ENCODE measurements around the gene MEAK7. TPM values are rescaled to one million over a fixed set of nuclear protein-coding genes. Genes with fewer than 3 reads are reported as not detected.
A peak's percentile ranks its signal among the peaks of the same experiment; 100 is the strongest.

MEAK7 gene
- total RNA-seq, 1 donor from 2014 or later, result 10.6 TPM

DNA sequence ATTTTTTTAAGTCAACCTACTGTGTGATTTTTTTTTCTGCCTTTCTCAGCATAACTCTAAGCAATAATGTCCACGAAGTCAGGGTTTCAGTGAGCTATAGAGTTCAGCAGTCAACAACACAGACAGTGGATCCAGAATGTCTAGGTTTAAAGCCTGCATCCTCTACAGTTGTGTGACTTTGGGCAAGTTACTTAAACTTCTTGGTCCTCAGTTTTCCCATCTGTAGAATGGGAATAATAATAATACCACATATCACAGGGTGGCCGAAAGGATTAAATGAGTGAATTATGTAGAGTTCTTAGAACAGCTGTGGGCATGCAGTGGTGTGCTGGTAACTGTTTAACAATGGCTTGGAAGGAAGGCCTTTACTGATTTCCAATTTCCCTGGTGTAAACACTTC, 38.8 kb upstream of the MEAK7 start:
- H3K27ac Mint-ChIP-seq, result peak overlapping the region; percentile 10
- no peaks in the 10 kb centered on the region for H3K9me3 Mint-ChIP-seq
- H3K36me3 Mint-ChIP-seq (ENCODE audit: low read depth), result peaks cover 25% of the 10 kb centered on the region
- H3K4me3 Mint-ChIP-seq, result no peak overlapping the region
- intact Hi-C loops (cut with micrococcal nuclease), result no loop called here
- DNase-seq (ENCODE audit: low spot score), result no peak
- H3K4me1 Mint-ChIP-seq (ENCODE audit: low read depth), result peaks cover 49% of the 10 kb centered on the region
- no peaks in the 10 kb centered on the region for H3K27me3 Mint-ChIP-seq (ENCODE audit: insufficient read depth)

- H3K9me3 Mint-ChIP-seq, result no peaks in the 10 kb centered on the region
- H3K4me3 Mint-ChIP-seq, result no peak overlapping the region
- H3K36me3 Mint-ChIP-seq (ENCODE audit: low read depth), result peaks cover 24% of the 10 kb centered on the region
- peaks cover 53% of the 10 kb centered on the region for H3K4me1 Mint-ChIP-seq (ENCODE audit: low read depth)
- no peaks in the 10 kb centered on the region for H3K27me3 Mint-ChIP-seq (ENCODE audit: insufficient read depth)
- H3K27ac Mint-ChIP-seq, result no peak overlapping the region
- DNase-seq (ENCODE audit: low spot score), result no peak
- intact Hi-C loops (cut with micrococcal nuclease), result no loop called here
These were observed 37.7 kb upstream of the MEAK7 start for GRCh38 chr16:84541999-84542817.

GRCh38 chr16:84540194-84540593, 35.7 kb upstream of the MEAK7 start:
- H3K4me1 Mint-ChIP-seq (ENCODE audit: low read depth), result peaks cover 42% of the 10 kb centered on the region
- H3K9me3 Mint-ChIP-seq, result no peaks in the 10 kb centered on the region
- no peak for DNase-seq (ENCODE audit: low spot score)
- H3K27ac Mint-ChIP-seq, result no peak overlapping the region
- intact Hi-C loops (cut with micrococcal nuclease), result no loop called here
- H3K4me3 Mint-ChIP-seq, result no peak overlapping the region
- H3K36me3 Mint-ChIP-seq (ENCODE audit: low read depth), result peaks cover 22% of the 10 kb centered on the region
- no peaks in the 10 kb centered on the region for H3K27me3 Mint-ChIP-seq (ENCODE audit: insufficient read depth)

DNA sequence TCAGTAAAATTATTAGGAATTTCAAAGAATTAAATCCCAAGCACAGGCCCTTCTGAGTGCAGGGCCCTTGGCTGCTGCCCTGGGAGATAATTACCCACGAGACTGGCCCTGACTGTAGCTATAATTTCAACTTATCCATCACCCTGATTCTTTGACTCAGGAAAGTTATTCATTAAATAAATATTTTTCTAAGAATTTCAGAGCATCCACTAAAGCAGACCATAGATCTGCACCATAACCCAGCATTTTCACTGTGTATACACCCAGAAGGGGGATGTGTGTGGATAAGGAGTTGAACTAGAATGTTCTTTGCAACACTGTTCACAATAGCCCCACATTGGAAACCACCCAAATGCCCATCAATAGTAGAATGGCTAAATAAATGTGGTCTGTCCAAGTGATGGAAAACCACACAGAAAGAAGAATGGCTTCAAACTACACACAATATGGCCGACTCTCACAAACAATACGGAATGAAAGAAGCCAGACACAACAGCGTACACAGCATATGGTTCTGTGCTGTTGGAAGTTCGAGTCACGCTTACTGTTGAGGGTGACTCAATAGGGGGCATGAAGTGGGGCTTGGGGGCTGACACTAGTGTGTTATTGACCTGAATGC, 33.9 kb upstream of the MEAK7 start:
- Mint-ChIP-seq H3K36me3 (ENCODE audit: low read depth) (peaks cover 17% of the 10 kb centered on the region), H3K27me3 (ENCODE audit: insufficient read depth) (no peaks in the 10 kb centered on the region), H3K9me3 (no peaks in the 10 kb centered on the region), H3K4me3 (no peak overlapping the region), H3K27ac (no peak overlapping the region), H3K4me1 (ENCODE audit: low read depth) (peaks cover 28% of the 10 kb centered on the region)
- intact Hi-C loops (cut with micrococcal nuclease), result no loop called here
- no peak for DNase-seq (ENCODE audit: low spot score)

- DNase-seq (ENCODE audit: low spot score), result no peak
- intact Hi-C loops (cut with micrococcal nuclease), result no loop called here
- H3K4me1 Mint-ChIP-seq (ENCODE audit: low read depth), result peaks cover 30% of the 10 kb centered on the region
- peaks cover 22% of the 10 kb centered on the region for H3K36me3 Mint-ChIP-seq (ENCODE audit: low read depth)
- no peak overlapping the region for H3K4me3 Mint-ChIP-seq
- H3K27ac Mint-ChIP-seq, result no peak overlapping the region
- no peaks in the 10 kb centered on the region for H3K27me3 Mint-ChIP-seq (ENCODE audit: insufficient read depth)
- no peaks in the 10 kb centered on the region for H3K9me3 Mint-ChIP-seq
These were observed 33.2 kb upstream of the MEAK7 start for GRCh38 chr16:84537491-84538151.

GRCh38 chr16:84535851-84536250, 31.4 kb upstream of the MEAK7 start:
- no peak overlapping the region for H3K4me3 Mint-ChIP-seq
- H3K27ac Mint-ChIP-seq, result no peak overlapping the region
- H3K36me3 Mint-ChIP-seq (ENCODE audit: low read depth), result peaks cover 37% of the 10 kb centered on the region
- peaks cover 5% of the 10 kb centered on the region for H3K9me3 Mint-ChIP-seq
- H3K27me3 Mint-ChIP-seq (ENCODE audit: insufficient read depth), result no peaks in the 10 kb centered on the region
- intact Hi-C loops (cut with micrococcal nuclease), result no loop called here
- DNase-seq (ENCODE audit: low spot score), result no peak
- H3K4me1 Mint-ChIP-seq (ENCODE audit: low read depth), result peaks cover 31% of the 10 kb centered on the region

DNA sequence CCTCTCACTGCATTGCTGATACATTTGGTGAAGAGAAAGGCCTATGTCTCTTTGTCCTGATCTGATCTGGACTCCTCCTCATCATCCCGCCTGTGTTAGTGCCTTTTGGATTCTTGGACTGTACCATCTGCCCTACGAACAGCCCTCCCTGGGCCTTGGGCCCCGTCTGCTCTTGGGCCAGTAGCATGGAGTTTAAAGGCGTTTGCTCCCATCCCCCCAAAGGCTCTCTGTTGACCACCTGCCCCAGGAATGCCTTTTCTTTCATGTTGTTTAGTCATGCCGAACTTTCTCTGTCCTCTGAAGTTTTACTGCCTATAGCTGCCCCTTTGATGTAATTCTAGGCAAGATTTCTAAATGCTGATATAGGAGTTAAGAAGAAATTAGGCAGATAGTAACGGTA, 30.9 kb upstream of the MEAK7 start:
- Mint-ChIP-seq H3K4me3 (no peak overlapping the region), H3K27ac (no peak overlapping the region), H3K4me1 (ENCODE audit: low read depth) (peaks cover 31% of the 10 kb centered on the region), H3K27me3 (ENCODE audit: insufficient read depth) (no peaks in the 10 kb centered on the region), H3K9me3 (peaks cover 9% of the 10 kb centered on the region), H3K36me3 (ENCODE audit: low read depth) (peaks cover 41% of the 10 kb centered on the region)
- intact Hi-C loops (cut with micrococcal nuclease), result no loop called here
- no peak for DNase-seq (ENCODE audit: low spot score)

GRCh38 chr16:84534815-84535214, 30.4 kb upstream of the MEAK7 start:
- intact Hi-C loops (cut with micrococcal nuclease), result no loop called here
- DNase-seq (ENCODE audit: low spot score), result no peak
- no peaks in the 10 kb centered on the region for H3K27me3 Mint-ChIP-seq (ENCODE audit: insufficient read depth)
- H3K4me3 Mint-ChIP-seq, result no peak overlapping the region
- peaks cover 31% of the 10 kb centered on the region for H3K4me1 Mint-ChIP-seq (ENCODE audit: low read depth)
- peaks cover 15% of the 10 kb centered on the region for H3K9me3 Mint-ChIP-seq
- peaks cover 45% of the 10 kb centered on the region for H3K36me3 Mint-ChIP-seq (ENCODE audit: low read depth)
- H3K27ac Mint-ChIP-seq, result no peak overlapping the region

GRCh38 chr16:84532855-84533486, 28.5 kb upstream of the MEAK7 start:
- no peak overlapping the region for H3K4me3 Mint-ChIP-seq

DNA sequence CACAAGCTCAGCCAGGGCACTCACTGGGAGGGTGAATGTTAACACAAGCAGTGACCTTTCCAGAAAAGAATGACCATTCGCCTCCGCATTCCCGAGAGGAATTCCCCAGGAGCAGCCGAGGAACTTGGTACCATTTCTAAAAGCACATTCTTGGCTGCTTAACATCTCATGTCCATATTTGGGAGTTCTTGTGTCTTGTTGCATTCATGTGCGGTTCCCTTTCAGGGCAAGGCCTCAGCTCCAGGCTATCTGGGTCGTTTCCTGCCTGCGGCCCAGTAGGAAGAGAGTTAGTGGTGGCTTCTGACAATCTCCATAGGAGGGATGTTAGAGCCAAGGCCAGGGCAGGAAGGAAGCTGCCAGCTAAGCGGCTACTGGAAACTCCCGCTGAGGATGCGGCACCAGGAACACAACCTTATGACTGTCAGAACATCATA, 27.8 kb upstream of the MEAK7 start:
- Mint-ChIP-seq H3K36me3 (ENCODE audit: low read depth) (peaks cover 59% of the 10 kb centered on the region), H3K4me1 (ENCODE audit: low read depth) (peaks cover 18% of the 10 kb centered on the region), H3K9me3 (peaks cover 25% of the 10 kb centered on the region), H3K27me3 (ENCODE audit: insufficient read depth) (no peaks in the 10 kb centered on the region), H3K27ac (peak overlapping the region; percentile 48), H3K4me3 (no peak overlapping the region)
- intact Hi-C loops (cut with micrococcal nuclease), result no loop called here
- DNase-seq (ENCODE audit: low spot score), result no peak

More at GRCh38 chr16:84532855-84533486, 28.5 kb upstream of the MEAK7 start:
- Mint-ChIP-seq H3K9me3 (peaks cover 25% of the 10 kb centered on the region), H3K36me3 (ENCODE audit: low read depth) (peaks cover 56% of the 10 kb centered on the region), H3K27me3 (ENCODE audit: insufficient read depth) (no peaks in the 10 kb centered on the region), H3K4me1 (ENCODE audit: low read depth) (peaks cover 25% of the 10 kb centered on the region), H3K27ac (peak overlapping the region; percentile 48)
- intact Hi-C loops (cut with micrococcal nuclease), result no loop called here
- no peak for DNase-seq (ENCODE audit: low spot score)

GRCh38 chr16:84531671-84532111, 27.2 kb upstream of the MEAK7 start:
- H3K27ac Mint-ChIP-seq, result no peak overlapping the region
- no peaks in the 10 kb centered on the region for H3K27me3 Mint-ChIP-seq (ENCODE audit: insufficient read depth)
- no peak for DNase-seq (ENCODE audit: low spot score)
- peaks cover 25% of the 10 kb centered on the region for H3K9me3 Mint-ChIP-seq
- intact Hi-C loops (cut with micrococcal nuclease), result no loop called here
- H3K36me3 Mint-ChIP-seq (ENCODE audit: low read depth), result peaks cover 61% of the 10 kb centered on the region
- peaks cover 19% of the 10 kb centered on the region for H3K4me1 Mint-ChIP-seq (ENCODE audit: low read depth)
- H3K4me3 Mint-ChIP-seq, result no peak overlapping the region

GRCh38 chr16:84530590-84530989, 26.1 kb upstream of the MEAK7 start:
- H3K4me1 Mint-ChIP-seq (ENCODE audit: low read depth), result peaks cover 21% of the 10 kb centered on the region
- H3K36me3 Mint-ChIP-seq (ENCODE audit: low read depth), result peaks cover 64% of the 10 kb centered on the region
- intact Hi-C loops (cut with micrococcal nuclease), result no loop called here
- no peaks in the 10 kb centered on the region for H3K27me3 Mint-ChIP-seq (ENCODE audit: insufficient read depth)
- H3K4me3 Mint-ChIP-seq, result no peak overlapping the region
- no peak for DNase-seq (ENCODE audit: low spot score)
- no peak overlapping the region for H3K27ac Mint-ChIP-seq
- H3K9me3 Mint-ChIP-seq, result peaks cover 25% of the 10 kb centered on the region
